Measurements from ENCODE around the gene PTPRK. TPM values are rescaled to one million over a fixed set of nuclear protein-coding genes. Genes with fewer than 3 reads are reported as not detected.

PTPRK gene
- total RNA-seq, 1 experiment from 2014 or later: 34.2 TPM

DNA sequence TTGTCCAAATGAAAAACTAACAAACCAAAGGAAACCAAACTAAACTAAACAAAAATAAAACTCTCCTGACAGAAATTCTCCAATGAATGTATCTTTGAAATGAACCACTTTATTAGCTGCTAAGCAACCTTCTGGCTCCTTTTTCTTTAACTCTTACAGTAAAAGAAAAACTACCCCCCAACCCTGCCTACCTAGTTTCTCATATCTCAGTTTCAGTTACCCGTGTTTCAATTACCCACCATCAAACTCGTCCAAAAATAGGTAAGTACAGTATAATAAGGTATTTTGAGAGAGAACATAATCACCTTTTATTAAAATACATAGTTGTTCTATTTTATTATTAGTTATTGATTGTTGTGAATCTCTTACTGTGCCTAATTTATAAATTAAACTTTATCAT is 442.1 kb downstream of the PTPRK start:
- H3K27ac ChIP-seq (ENCODE audit: low read depth, low read length): no peak overlapping the region
- H3K27me3 ChIP-seq (ENCODE audit: insufficient read depth, low read length): no peaks in the 10 kb centered on the region
- BruUV-seq (replicated peaks): no TSS peak
- no peaks in the 10 kb centered on the region for H3K79me2 ChIP-seq (ENCODE audit: insufficient read depth, low read length)
- ChIA-PET CTCF (no interaction called here), POLR2A (no interaction called here), RAD21 (ENCODE audit: low non-redundant PET in 1 of 2, low total read pairs in 2 of 2, uncharacterized antibody in 2 of 2, unreplicated experiment in 2 of 2) (no interaction called here)
- intact Hi-C loops (cut with micrococcal nuclease): no loop called here
- H3K4me3 ChIP-seq (replicated peaks in 1 of 2; ENCODE audit: low read depth in 1 of 2, low read length in 2 of 2): no peak overlapping the region
- H3K36me3 ChIP-seq (ENCODE audit: control insufficient read depth in 1 of 2, insufficient read depth in 2 of 2, low read length in 2 of 2): no peaks in the 10 kb centered on the region
- no peak for ATAC-seq
- no peak overlapping the region for H2AFZ ChIP-seq (ENCODE audit: low read depth, low read length, poor library complexity, severe bottlenecking)
- no peaks in the 10 kb centered on the region for H3K9me2 ChIP-seq (ENCODE audit: insufficient read depth)
- no peak overlapping the region for H3K4me2 ChIP-seq (ENCODE audit: low read length)
- TF ChIP-seq, protein P1, sequence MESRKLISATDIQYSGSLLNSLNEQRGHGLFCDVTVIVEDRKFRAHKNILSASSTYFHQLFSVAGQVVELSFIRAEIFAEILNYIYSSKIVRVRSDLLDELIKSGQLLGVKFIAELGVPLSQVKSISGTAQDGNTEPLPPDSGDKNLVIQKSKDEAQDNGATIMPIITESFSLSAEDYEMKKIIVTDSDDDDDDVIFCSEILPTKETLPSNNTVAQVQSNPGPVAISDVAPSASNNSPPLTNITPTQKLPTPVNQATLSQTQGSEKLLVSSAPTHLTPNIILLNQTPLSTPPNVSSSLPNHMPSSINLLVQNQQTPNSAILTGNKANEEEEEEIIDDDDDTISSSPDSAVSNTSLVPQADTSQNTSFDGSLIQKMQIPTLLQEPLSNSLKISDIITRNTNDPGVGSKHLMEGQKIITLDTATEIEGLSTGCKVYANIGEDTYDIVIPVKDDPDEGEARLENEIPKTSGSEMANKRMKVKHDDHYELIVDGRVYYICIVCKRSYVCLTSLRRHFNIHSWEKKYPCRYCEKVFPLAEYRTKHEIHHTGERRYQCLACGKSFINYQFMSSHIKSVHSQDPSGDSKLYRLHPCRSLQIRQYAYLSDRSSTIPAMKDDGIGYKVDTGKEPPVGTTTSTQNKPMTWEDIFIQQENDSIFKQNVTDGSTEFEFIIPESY (IDR thresholded peaks at IDR 0.05; ENCODE audit: extremely low read depth, insufficient replicate concordance, low read length): no peak
- TF ChIP-seq ZNF274 (IDR thresholded peaks at IDR 0.05; ENCODE audit: low read depth, low read length) (no peak), TCF7L2 (IDR thresholded peaks at IDR 0.05; ENCODE audit: borderline replicate concordance, extremely low read depth, insufficient read depth, insufficient read length) (no peak), ZFX (IDR thresholded peaks at IDR 0.05) (no peak), POLR2AphosphoS5 (IDR thresholded peaks at IDR 0.05; ENCODE audit: low read depth, low read length) (no peak), RAD21 (IDR thresholded peaks at IDR 0.05; ENCODE audit: low read depth) (no peak), JUND (IDR thresholded peaks at IDR 0.05) (no peak), YY1 (IDR thresholded peaks at IDR 0.05; ENCODE audit: extremely low read depth, insufficient replicate concordance, low read depth, low read length) (no peak), CEBPB (IDR thresholded peaks at IDR 0.05; ENCODE audit: low read depth) (no peak), EGR1 (IDR thresholded peaks at IDR 0.05; ENCODE audit: low read depth) (no peak), FOSL1 (IDR thresholded peaks at IDR 0.05; ENCODE audit: low read depth) (no peak), EZH2 (IDR thresholded peaks at IDR 0.05) (no peak), POLR2A (IDR thresholded peaks at IDR 0.05; ENCODE audit: borderline replicate concordance, extremely low read depth, insufficient read depth, insufficient read length) (no peak), ELF1 (IDR thresholded peaks at IDR 0.05; ENCODE audit: borderline replicate concordance, low read depth) (no peak)
- TF ChIP-seq, protein P2, sequence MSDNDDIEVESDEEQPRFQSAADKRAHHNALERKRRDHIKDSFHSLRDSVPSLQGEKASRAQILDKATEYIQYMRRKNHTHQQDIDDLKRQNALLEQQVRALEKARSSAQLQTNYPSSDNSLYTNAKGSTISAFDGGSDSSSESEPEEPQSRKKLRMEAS (IDR thresholded peaks at IDR 0.05): no peak
- TF ChIP-seq, protein P3, sequence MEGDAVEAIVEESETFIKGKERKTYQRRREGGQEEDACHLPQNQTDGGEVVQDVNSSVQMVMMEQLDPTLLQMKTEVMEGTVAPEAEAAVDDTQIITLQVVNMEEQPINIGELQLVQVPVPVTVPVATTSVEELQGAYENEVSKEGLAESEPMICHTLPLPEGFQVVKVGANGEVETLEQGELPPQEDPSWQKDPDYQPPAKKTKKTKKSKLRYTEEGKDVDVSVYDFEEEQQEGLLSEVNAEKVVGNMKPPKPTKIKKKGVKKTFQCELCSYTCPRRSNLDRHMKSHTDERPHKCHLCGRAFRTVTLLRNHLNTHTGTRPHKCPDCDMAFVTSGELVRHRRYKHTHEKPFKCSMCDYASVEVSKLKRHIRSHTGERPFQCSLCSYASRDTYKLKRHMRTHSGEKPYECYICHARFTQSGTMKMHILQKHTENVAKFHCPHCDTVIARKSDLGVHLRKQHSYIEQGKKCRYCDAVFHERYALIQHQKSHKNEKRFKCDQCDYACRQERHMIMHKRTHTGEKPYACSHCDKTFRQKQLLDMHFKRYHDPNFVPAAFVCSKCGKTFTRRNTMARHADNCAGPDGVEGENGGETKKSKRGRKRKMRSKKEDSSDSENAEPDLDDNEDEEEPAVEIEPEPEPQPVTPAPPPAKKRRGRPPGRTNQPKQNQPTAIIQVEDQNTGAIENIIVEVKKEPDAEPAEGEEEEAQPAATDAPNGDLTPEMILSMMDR (IDR thresholded peaks at IDR 0.05 in 2 of 3, conservative IDR thresholded peaks at IDR 0.05 in 1 of 3; ENCODE audit: borderline replicate concordance in 1 of 3, insufficient read depth in 1 of 3, low read depth in 2 of 3, low read length in 2 of 3): no peak
- TF ChIP-seq, protein P4, sequence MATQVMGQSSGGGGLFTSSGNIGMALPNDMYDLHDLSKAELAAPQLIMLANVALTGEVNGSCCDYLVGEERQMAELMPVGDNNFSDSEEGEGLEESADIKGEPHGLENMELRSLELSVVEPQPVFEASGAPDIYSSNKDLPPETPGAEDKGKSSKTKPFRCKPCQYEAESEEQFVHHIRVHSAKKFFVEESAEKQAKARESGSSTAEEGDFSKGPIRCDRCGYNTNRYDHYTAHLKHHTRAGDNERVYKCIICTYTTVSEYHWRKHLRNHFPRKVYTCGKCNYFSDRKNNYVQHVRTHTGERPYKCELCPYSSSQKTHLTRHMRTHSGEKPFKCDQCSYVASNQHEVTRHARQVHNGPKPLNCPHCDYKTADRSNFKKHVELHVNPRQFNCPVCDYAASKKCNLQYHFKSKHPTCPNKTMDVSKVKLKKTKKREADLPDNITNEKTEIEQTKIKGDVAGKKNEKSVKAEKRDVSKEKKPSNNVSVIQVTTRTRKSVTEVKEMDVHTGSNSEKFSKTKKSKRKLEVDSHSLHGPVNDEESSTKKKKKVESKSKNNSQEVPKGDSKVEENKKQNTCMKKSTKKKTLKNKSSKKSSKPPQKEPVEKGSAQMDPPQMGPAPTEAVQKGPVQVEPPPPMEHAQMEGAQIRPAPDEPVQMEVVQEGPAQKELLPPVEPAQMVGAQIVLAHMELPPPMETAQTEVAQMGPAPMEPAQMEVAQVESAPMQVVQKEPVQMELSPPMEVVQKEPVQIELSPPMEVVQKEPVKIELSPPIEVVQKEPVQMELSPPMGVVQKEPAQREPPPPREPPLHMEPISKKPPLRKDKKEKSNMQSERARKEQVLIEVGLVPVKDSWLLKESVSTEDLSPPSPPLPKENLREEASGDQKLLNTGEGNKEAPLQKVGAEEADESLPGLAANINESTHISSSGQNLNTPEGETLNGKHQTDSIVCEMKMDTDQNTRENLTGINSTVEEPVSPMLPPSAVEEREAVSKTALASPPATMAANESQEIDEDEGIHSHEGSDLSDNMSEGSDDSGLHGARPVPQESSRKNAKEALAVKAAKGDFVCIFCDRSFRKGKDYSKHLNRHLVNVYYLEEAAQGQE (IDR thresholded peaks at IDR 0.05; ENCODE audit: low read depth): no peak
- H4K20me1 ChIP-seq (ENCODE audit: insufficient read depth): no peaks in the 10 kb centered on the region
- H3K9ac ChIP-seq (ENCODE audit: low read length): no peak overlapping the region
- H3K9me3 ChIP-seq (ENCODE audit: control insufficient read depth in 1 of 2, insufficient read depth in 1 of 2, low read depth in 1 of 2, low read length in 2 of 2): no peaks in the 10 kb centered on the region
- DNase-seq (ENCODE audit: low read depth, low spot score): no peak
- H3K4me1 ChIP-seq (ENCODE audit: control insufficient read depth in 1 of 2, insufficient read depth in 2 of 2, low read length in 2 of 2): no peaks in the 10 kb centered on the region
